ENCODE measurements around the gene CACNB4. TPM values are rescaled to one million over a fixed set of nuclear protein-coding genes. Genes with fewer than 3 reads are reported as not detected.
A peak's percentile ranks its signal among the peaks of the same experiment; 100 is the strongest.

Gene CACNB4
- total RNA-seq, 1 experiment from 2014 or later: 0.19 TPM

DNA sequence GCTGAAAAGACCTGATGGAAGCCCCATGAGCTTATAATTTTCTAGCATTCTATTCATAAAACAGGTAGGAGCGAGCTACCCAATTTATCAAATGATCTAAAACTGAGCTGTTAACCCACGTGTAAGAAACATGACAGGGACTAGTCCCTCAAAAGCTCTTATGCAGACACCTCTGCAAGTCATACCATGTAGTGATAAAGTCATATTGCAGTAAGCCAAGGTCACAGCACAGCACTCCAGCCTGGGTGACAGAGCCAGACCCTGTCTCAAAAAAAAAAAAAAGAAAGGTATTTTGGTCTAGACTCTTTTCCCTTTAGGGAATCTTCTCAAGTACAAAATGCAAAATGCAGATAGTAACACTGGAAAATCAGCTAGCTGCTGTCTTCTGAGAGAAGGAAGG lies 211.7 kb downstream of the CACNB4 start:
- TF ChIP-seq, protein P1, sequence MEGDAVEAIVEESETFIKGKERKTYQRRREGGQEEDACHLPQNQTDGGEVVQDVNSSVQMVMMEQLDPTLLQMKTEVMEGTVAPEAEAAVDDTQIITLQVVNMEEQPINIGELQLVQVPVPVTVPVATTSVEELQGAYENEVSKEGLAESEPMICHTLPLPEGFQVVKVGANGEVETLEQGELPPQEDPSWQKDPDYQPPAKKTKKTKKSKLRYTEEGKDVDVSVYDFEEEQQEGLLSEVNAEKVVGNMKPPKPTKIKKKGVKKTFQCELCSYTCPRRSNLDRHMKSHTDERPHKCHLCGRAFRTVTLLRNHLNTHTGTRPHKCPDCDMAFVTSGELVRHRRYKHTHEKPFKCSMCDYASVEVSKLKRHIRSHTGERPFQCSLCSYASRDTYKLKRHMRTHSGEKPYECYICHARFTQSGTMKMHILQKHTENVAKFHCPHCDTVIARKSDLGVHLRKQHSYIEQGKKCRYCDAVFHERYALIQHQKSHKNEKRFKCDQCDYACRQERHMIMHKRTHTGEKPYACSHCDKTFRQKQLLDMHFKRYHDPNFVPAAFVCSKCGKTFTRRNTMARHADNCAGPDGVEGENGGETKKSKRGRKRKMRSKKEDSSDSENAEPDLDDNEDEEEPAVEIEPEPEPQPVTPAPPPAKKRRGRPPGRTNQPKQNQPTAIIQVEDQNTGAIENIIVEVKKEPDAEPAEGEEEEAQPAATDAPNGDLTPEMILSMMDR (conservative IDR thresholded peaks at IDR 0.05; ENCODE audit: low read depth, low read length): no peak
- no peak for TF ChIP-seq EZH2 (IDR thresholded peaks at IDR 0.05; ENCODE audit: borderline replicate concordance, low read depth, low read length, poor library complexity, severe bottlenecking)
- DNase-seq (ENCODE audit: low spot score): no peak
- Histone ChIP-seq H3K9me3 (ENCODE audit: low read depth, low read length, poor library complexity, severe bottlenecking) (no peaks in the 10 kb centered on the region), H3K4me3 (ENCODE audit: low read depth, low read length, poor library complexity, severe bottlenecking) (no peak overlapping the region), H3K27ac (ENCODE audit: low read depth, low read length, poor library complexity, severe bottlenecking) (no peak overlapping the region), H3K4me1 (ENCODE audit: insufficient read depth, low read length, poor library complexity, severe bottlenecking) (no peaks in the 10 kb centered on the region), H3K27me3 (replicated peaks; ENCODE audit: insufficient read depth, low read depth, low read length, poor library complexity) (peaks cover 52% of the 10 kb centered on the region), H3K36me3 (ENCODE audit: insufficient read depth, low read length, poor library complexity, severe bottlenecking) (no peaks in the 10 kb centered on the region)
- intact Hi-C loops (cut with micrococcal nuclease; ENCODE audit: unreplicated experiment): no loop called here
- POLR2A ChIA-PET (ENCODE audit: low non-redundant PET): no interaction called here
- BruUV-seq (replicated peaks): no TSS peak
- CTCF ChIA-PET: no interaction called here

DNA sequence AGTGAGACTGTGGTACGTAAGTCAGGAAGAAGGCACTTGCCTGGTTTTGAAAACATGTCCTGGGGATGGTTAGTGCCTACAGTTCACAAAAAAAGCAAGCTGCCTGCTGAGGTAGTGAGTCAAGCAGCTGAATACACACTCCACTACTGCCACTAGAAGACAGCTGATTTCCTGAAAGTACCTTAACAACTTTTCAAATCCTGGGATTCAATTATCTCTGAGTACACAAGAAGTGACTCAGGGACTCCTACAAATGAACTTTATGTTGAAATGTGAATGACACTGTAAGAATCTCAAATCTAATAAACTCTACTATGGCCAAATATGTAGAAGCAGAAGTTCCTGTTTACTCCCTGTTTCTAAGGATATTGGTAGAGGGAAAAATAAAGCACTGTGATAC lies 212.6 kb downstream of the CACNB4 start:
- ChIA-PET CTCF (no interaction called here), POLR2A (ENCODE audit: low non-redundant PET) (interaction anchor here (0.6 kb wide), 1 partner anchor 386 kb away, joined by 11 read pairs; no protein-coding TSS in a partner anchor)
- peaks cover 47% of the 10 kb centered on the region for H3K27me3 ChIP-seq (replicated peaks; ENCODE audit: insufficient read depth, low read depth, low read length, poor library complexity)
- no TSS peak for BruUV-seq (replicated peaks)
- H3K36me3 ChIP-seq (ENCODE audit: insufficient read depth, low read length, poor library complexity, severe bottlenecking): no peaks in the 10 kb centered on the region
- no peak overlapping the region for H3K27ac ChIP-seq (ENCODE audit: low read depth, low read length, poor library complexity, severe bottlenecking)
- intact Hi-C loops (cut with micrococcal nuclease; ENCODE audit: unreplicated experiment): no loop called here
- H3K4me3 ChIP-seq (ENCODE audit: low read depth, low read length, poor library complexity, severe bottlenecking): no peak overlapping the region
- DNase-seq (ENCODE audit: low spot score): peak; percentile 11
- no peaks in the 10 kb centered on the region for H3K9me3 ChIP-seq (ENCODE audit: low read depth, low read length, poor library complexity, severe bottlenecking)
- H3K4me1 ChIP-seq (ENCODE audit: insufficient read depth, low read length, poor library complexity, severe bottlenecking): no peaks in the 10 kb centered on the region
- TF ChIP-seq, protein P1 (conservative IDR thresholded peaks at IDR 0.05; ENCODE audit: low read depth, low read length): no peak
- no peak for TF ChIP-seq EZH2 (IDR thresholded peaks at IDR 0.05; ENCODE audit: borderline replicate concordance, low read depth, low read length, poor library complexity, severe bottlenecking)

DNA sequence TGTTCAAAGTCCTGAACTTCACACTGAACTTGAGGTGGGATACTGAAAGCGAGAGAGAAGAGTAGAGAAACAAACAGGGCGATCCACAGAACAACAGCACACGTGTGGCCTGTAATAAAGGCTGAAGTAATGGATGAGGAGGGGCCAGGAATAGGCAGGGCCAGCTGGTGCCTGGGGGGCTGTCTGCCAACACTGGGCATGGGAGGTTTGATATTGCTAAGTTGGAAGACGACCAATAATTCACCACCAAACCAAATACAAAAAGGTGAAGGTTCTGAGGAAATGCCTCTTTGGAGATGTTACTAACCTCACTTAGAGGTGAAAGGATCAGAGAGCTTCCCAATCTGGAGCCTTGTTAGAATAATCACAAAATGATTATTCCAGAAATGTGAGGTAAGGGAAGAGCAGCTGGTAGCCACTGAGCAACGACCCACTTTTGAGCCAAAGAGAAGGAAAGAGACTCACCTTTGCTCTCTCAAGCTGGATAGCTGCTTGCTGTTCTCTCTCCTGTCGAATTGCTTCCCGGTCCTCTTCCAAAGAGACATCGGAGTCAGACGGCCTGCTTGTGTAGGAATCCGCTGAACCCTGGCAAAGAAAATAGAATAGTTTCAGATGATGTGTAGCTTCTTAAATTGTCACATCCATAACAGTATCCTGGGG lies 215.9 kb downstream of the CACNB4 start:
- Histone ChIP-seq H3K4me1 (ENCODE audit: insufficient read depth, low read length, poor library complexity, severe bottlenecking) (peaks cover 12% of the 10 kb centered on the region), H3K27ac (ENCODE audit: low read depth, low read length, poor library complexity, severe bottlenecking) (no peak overlapping the region), H3K27me3 (replicated peaks; ENCODE audit: insufficient read depth, low read depth, low read length, poor library complexity) (peaks cover 41% of the 10 kb centered on the region), H3K9me3 (ENCODE audit: low read depth, low read length, poor library complexity, severe bottlenecking) (no peaks in the 10 kb centered on the region), H3K4me3 (ENCODE audit: low read depth, low read length, poor library complexity, severe bottlenecking) (no peak overlapping the region), H3K36me3 (ENCODE audit: insufficient read depth, low read length, poor library complexity, severe bottlenecking) (no peaks in the 10 kb centered on the region)
- TF ChIP-seq, protein P1 (conservative IDR thresholded peaks at IDR 0.05; ENCODE audit: low read depth, low read length): no peak
- TF ChIP-seq EZH2 (IDR thresholded peaks at IDR 0.05; ENCODE audit: borderline replicate concordance, low read depth, low read length, poor library complexity, severe bottlenecking): no peak
- POLR2A ChIA-PET (ENCODE audit: low non-redundant PET): no interaction called here
- intact Hi-C loops (cut with micrococcal nuclease; ENCODE audit: unreplicated experiment): no loop called here
- CTCF ChIA-PET: no interaction called here
- no peak for DNase-seq (ENCODE audit: low spot score)
- no TSS peak for BruUV-seq (replicated peaks)

Data from A673 (cell line).